Colon (tissue), 2 donors: ENCODE results near the gene TERB1.

ENCODE experiments used
- FAIRE-seq: peaks from 2 replicates; lab custom pipeline; 2012; peaks lifted over from hg19 to GRCh38; lab: Jason Lieb, UNC
- donor health status: control.
- donor health status: control.

Gene TERB1

GRCh38 chr16:66746048-66746447 is 55.3 kb downstream of the TERB1 start:
- no peak for FAIRE-seq

GRCh38 chr16:66741950-66742808 is 59.2 kb downstream of the TERB1 start:
- FAIRE-seq: no peak

GRCh38 chr16:66741169-66741900 is 60.0 kb downstream of the TERB1 start:
- no peak for FAIRE-seq

- FAIRE-seq: no peak
Measured at GRCh38 chr16:66740533-66740932, 60.9 kb downstream of the TERB1 start.

GRCh38 chr16:66740010-66740409 is 61.4 kb downstream of the TERB1 start:
- FAIRE-seq: no peak

- no peak for FAIRE-seq
Measured at GRCh38 chr16:66735891-66736290, 65.5 kb downstream of the TERB1 start.

GRCh38 chr16:66731101-66731500 is 70.3 kb downstream of the TERB1 start:
- no peak for FAIRE-seq

- FAIRE-seq: no peak
Measured at GRCh38 chr16:66728804-66729203, 72.6 kb downstream of the TERB1 start.

GRCh38 chr16:66728117-66728787 is 73.1 kb downstream of the TERB1 start:
- no peak for FAIRE-seq

GRCh38 chr16:66720766-66721165 is 80.6 kb downstream of the TERB1 start:
- FAIRE-seq: no peak

- no peak for FAIRE-seq
Measured at GRCh38 chr16:66719246-66719645, 82.1 kb downstream of the TERB1 start.

- FAIRE-seq: no peak
Measured at GRCh38 chr16:66717776-66718175, 83.6 kb downstream of the TERB1 start.

GRCh38 chr16:66717112-66717675 is 84.2 kb downstream of the TERB1 start:
- FAIRE-seq: no peak

GRCh38 chr16:66714654-66715307 is 86.6 kb downstream of the TERB1 start:
- FAIRE-seq: no peak

- no peak for FAIRE-seq
Measured at GRCh38 chr16:66714062-66714461, 87.3 kb downstream of the TERB1 start.

- FAIRE-seq: no peak
Measured at GRCh38 chr16:66713076-66713475, 88.3 kb downstream of the TERB1 start.

- no peak for FAIRE-seq
Measured at GRCh38 chr16:66712512-66712911, 88.9 kb downstream of the TERB1 start.

GRCh38 chr16:66711581-66711980 is 89.8 kb downstream of the TERB1 start:
- no peak for FAIRE-seq

- no peak for FAIRE-seq
Measured at GRCh38 chr16:66706506-66706880, 94.9 kb downstream of the TERB1 start.

GRCh38 chr16:66705790-66706505 is 95.4 kb downstream of the TERB1 start:
- FAIRE-seq: no peak
